ENCODE measurements around the gene CCNF.

- no peak for TF ChIP-seq POLR2A (IDR thresholded peaks at IDR 0.05; ENCODE audit: extremely low read depth, insufficient read length)
- no peak for TF ChIP-seq CTCF (IDR thresholded peaks at IDR 0.05; ENCODE audit: low read depth, low read length)
These were observed 21.7 kb downstream of the CCNF start for GRCh38 chr16:2450975-2451381.
